GM19238 (cell line): ENCODE data around the gene JSRP1.
"Not testable (repeated sequence)": the region's sequence is repeated elsewhere in the genome, so short reads cannot be mapped to it uniquely, and the experiment has no call there.

ENCODE experiments used
- DNase-seq: peaks from one replicate; pipeline ENCODE4 v3.0.0; 2011; ENCODE audit warnings: low spot score; ENCODE audit not compliant: insufficient read length

JSRP1 gene

GRCh38 chr19:2282862-2283237 lies 26.6 kb upstream of the JSRP1 start:
- no peak for DNase-seq

GRCh38 chr19:2282062-2282861 lies 26.0 kb upstream of the JSRP1 start, which contains the start of gene PEAK3:
Gene PEAK3, minus strand, starts transcription at chr19:2282175. Its CDS starts 1,244 bp downstream, at chr19:2280931.
- DNase-seq: no peak

- not testable (repeated sequence) for DNase-seq
Measured at GRCh38 chr19:2281265-2282061, 25.2 kb upstream of the JSRP1 start.

GRCh38 chr19:2280633-2281264 lies 24.5 kb upstream of the JSRP1 start:
- DNase-seq: no peak

GRCh38 chr19:2278459-2279158 lies 22.4 kb upstream of the JSRP1 start:
- DNase-seq: no peak

- no peak for DNase-seq
Measured at GRCh38 chr19:2277138-2277537, 20.9 kb upstream of the JSRP1 start.

- no peak for DNase-seq
Measured at GRCh38 chr19:2276429-2276986, 20.3 kb upstream of the JSRP1 start.

GRCh38 chr19:2275588-2276428 lies 19.6 kb upstream of the JSRP1 start:
- DNase-seq: no peak

- no peak for DNase-seq
Measured at GRCh38 chr19:2274931-2275535, 18.8 kb upstream of the JSRP1 start.

- no peak for DNase-seq
Measured at GRCh38 chr19:2274185-2274711, 18.0 kb upstream of the JSRP1 start.

GRCh38 chr19:2273356-2274184 lies 17.4 kb upstream of the JSRP1 start:
- DNase-seq: peak; percentile 98

- no peak for DNase-seq
Measured at GRCh38 chr19:2271234-2272103, 15.3 kb upstream of the JSRP1 start.

GRCh38 chr19:2270423-2271233 lies 14.4 kb upstream of the JSRP1 start:
- no peak for DNase-seq

- no peak for DNase-seq
Measured at GRCh38 chr19:2270157-2270422, 13.9 kb upstream of the JSRP1 start.

GRCh38 chr19:2269244-2270156 lies 13.3 kb upstream of the JSRP1 start:
- peak; percentile 99 for DNase-seq

GRCh38 chr19:2268861-2269243 lies 12.6 kb upstream of the JSRP1 start:
- no peak for DNase-seq
